ENCODE data around the gene BCAS3. TPM values are rescaled to one million over a fixed set of nuclear protein-coding genes. Genes with fewer than 3 reads are reported as not detected.

The BCAS3 gene
- polyA plus RNA-seq, 1 donor from 2014 or later = 21.6 TPM

GRCh38 chr17:61364463-61364846, 686.8 kb downstream of the BCAS3 start:
- no peaks in the 10 kb centered on the region for H3F3A ChIP-seq (ENCODE audit: insufficient read depth, low read length, poor library complexity, severe bottlenecking)

GRCh38 chr17:61366076-61366714, 688.5 kb downstream of the BCAS3 start:
- no peaks in the 10 kb centered on the region for H3F3A ChIP-seq (ENCODE audit: insufficient read depth, low read length, poor library complexity, severe bottlenecking)
- no peaks in the 10 kb centered on the region for H3K36me3 ChIP-seq (ENCODE audit: insufficient read depth, low read length)
- H4K20me1 ChIP-seq (ENCODE audit: insufficient read depth) = no peaks in the 10 kb centered on the region
- no peak overlapping the region for H3K4me2 ChIP-seq (ENCODE audit: low read length)
- no peak overlapping the region for H3K4me3 ChIP-seq (ENCODE audit: low read length)
- no peaks in the 10 kb centered on the region for H3K79me2 ChIP-seq (replicated peaks; ENCODE audit: insufficient read depth, low read length)
- H3K9me2 ChIP-seq (ENCODE audit: insufficient read depth, low read length) = no peaks in the 10 kb centered on the region
- H3K9ac ChIP-seq (ENCODE audit: low read length) = no peak overlapping the region
- no peaks in the 10 kb centered on the region for H3K9me3 ChIP-seq (ENCODE audit: low read length)
- no peak overlapping the region for H3K27ac ChIP-seq (ENCODE audit: low read length)
- no peak overlapping the region for H2AFZ ChIP-seq (ENCODE audit: low read depth, low read length)
- H3K27me3 ChIP-seq (ENCODE audit: insufficient read depth, low read depth, low read length) = no peaks in the 10 kb centered on the region
- TF ChIP-seq SMC3 (conservative IDR thresholded peaks at IDR 0.05; ENCODE audit: poor library complexity) (no peak), RAD21 (conservative IDR thresholded peaks at IDR 0.05) (no peak), POLR2AphosphoS5 (IDR thresholded peaks at IDR 0.05) (no peak), TAF1 (IDR thresholded peaks at IDR 0.05; ENCODE audit: low read depth) (no peak), EP300 (conservative IDR thresholded peaks at IDR 0.05; ENCODE audit: poor library complexity, severe bottlenecking) (no peak), CTCF (IDR thresholded peaks at IDR 0.05; ENCODE audit: poor library complexity, severe bottlenecking) (no peak), EZH2 (IDR thresholded peaks at IDR 0.05; ENCODE audit: borderline replicate concordance, insufficient read depth, low read length, poor library complexity, severe bottlenecking) (no peak)

More at GRCh38 chr17:61364463-61364846, 686.8 kb downstream of the BCAS3 start:
- no peaks in the 10 kb centered on the region for H3K27me3 ChIP-seq (ENCODE audit: insufficient read depth, low read depth, low read length)
- H3K9me3 ChIP-seq (ENCODE audit: low read length) = no peaks in the 10 kb centered on the region
- no peak overlapping the region for H3K4me2 ChIP-seq (ENCODE audit: low read length)
- no peaks in the 10 kb centered on the region for H4K20me1 ChIP-seq (ENCODE audit: insufficient read depth)
- H3K4me3 ChIP-seq (ENCODE audit: low read length) = no peak overlapping the region
- H2AFZ ChIP-seq (ENCODE audit: low read depth, low read length) = no peak overlapping the region
- no peaks in the 10 kb centered on the region for H3K9me2 ChIP-seq (ENCODE audit: insufficient read depth, low read length)
- H3K36me3 ChIP-seq (ENCODE audit: insufficient read depth, low read length) = no peaks in the 10 kb centered on the region
- H3K9ac ChIP-seq (ENCODE audit: low read length) = no peak overlapping the region
- TF ChIP-seq RAD21 (conservative IDR thresholded peaks at IDR 0.05) (no peak), SMC3 (conservative IDR thresholded peaks at IDR 0.05; ENCODE audit: poor library complexity) (no peak), MXI1 (conservative IDR thresholded peaks at IDR 0.05; ENCODE audit: poor library complexity, severe bottlenecking) (no peak), CTCF (IDR thresholded peaks at IDR 0.05; ENCODE audit: poor library complexity, severe bottlenecking) (no peak), EP300 (conservative IDR thresholded peaks at IDR 0.05; ENCODE audit: poor library complexity, severe bottlenecking) (no peak), TAF1 (IDR thresholded peaks at IDR 0.05; ENCODE audit: low read depth) (no peak), REST (IDR thresholded peaks at IDR 0.05; ENCODE audit: borderline replicate concordance) (no peak), POLR2AphosphoS5 (IDR thresholded peaks at IDR 0.05) (no peak), EZH2 (IDR thresholded peaks at IDR 0.05; ENCODE audit: borderline replicate concordance, insufficient read depth, low read length, poor library complexity, severe bottlenecking) (no peak)
- no peak overlapping the region for H3K27ac ChIP-seq (ENCODE audit: low read length)
- no peaks in the 10 kb centered on the region for H3K79me2 ChIP-seq (replicated peaks; ENCODE audit: insufficient read depth, low read length)
